Hematopoietic multipotent progenitor cell treated with erythropoietin and hydrocortisone succinate and interleukin-3 and kit ligand, for 8 days (in vitro differentiated cells): ENCODE measurements around the gene MYOT.
"Not testable (repeated sequence)": the region's sequence is repeated elsewhere in the genome, so short reads cannot be mapped to it uniquely, and the experiment has no call there.

Experiments
- DNase-seq: peaks from one replicate; pipeline ENCODE4 v3.0.0-alpha.2; 2015

MYOT gene

DNA sequence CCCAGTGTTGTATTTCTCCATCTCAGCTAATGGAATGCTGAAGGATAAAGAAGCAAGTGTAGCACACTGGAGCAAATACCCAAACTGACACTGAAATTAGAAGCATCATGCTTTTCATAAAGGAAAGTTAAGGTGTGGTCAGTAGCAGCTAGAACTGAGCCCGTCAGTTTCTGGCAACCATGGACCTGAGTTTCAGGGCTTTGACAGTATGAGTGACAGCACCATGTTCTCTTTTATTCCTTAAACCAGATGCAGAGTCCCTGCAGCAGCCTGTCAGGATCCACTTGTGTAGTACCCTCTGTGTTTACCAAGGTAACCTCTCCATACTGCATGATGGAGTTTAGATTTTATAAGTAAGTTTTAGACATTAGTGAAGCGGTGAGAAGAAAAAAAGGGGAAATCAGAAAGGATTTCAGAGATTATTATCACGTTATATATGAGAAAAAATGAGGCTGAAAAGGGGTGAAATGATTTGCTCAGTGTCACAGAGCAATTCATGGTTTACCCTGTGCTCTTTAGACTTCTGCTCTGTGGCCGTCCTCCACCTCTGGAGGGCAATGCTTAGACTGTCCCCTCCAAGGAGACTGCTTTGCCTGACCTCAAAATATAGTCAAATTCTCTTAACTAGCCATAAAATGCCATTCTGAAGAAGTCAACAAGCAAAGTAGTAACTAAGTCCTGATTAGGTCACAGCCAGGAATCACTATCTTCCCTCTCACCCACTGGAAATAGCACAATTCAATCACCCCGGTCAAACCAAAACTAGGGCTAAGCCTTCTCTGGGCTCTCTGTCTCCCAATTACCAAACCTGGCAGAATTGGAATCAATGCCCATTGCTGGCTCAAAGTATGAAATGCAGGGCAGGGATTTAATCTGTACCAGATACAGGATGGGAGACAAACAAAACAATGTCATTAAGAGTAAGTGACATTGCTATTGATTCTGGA lies 10.5 kb upstream of the MYOT start:
- no peak for DNase-seq

DNA sequence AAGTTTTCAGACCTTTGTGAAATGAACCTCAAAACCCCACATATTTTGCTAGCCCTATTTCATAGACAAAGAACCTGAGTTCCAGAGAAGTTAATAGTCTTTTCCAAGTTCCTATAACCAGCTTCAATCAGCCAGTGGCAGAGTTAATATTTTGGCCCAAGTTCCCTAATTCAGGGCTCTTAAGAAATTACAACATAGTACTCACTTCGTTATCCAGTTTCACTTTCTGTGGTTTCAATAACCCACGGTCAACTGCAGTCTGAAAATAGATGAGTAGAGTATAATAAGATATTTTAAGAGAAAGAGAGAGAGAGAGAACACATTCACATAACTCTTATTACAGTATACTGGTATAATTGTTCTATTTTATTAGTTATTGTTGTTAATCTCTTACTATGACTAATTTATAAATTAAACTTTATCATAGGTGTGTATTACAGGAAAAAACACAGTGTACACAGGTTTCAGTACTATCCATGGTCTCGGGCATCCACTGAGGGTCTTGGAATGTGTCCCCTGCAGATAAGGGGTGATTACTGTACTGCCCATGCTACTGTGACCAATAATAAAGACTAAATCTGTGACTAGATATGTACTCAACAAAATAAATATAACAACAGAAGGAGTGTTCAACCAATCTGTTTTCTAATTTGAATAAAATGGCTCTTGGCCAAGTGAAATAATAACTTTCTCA lies 9.3 kb upstream of the MYOT start:
- peak; percentile 18 for DNase-seq

DNA sequence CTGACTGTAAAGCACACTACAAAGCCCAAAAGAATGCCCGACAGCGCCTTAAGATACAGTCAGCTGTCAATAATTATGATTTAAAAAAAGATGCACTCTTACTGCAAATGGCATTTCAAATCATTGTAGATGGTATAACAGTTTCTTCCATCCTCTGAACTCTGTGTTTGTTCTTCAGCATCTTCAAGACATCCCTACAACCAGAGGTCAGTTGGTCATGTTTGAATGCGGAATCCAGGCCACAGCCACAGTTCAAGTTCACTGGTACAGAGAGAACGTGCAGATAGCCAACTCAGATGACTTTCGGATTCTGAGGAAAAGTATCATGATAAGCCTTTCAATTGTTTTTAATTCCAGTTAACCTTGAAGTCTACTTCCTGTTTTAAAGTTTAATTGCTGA lies 8.7 kb upstream of the MYOT start:
- DNase-seq: no peak

DNA sequence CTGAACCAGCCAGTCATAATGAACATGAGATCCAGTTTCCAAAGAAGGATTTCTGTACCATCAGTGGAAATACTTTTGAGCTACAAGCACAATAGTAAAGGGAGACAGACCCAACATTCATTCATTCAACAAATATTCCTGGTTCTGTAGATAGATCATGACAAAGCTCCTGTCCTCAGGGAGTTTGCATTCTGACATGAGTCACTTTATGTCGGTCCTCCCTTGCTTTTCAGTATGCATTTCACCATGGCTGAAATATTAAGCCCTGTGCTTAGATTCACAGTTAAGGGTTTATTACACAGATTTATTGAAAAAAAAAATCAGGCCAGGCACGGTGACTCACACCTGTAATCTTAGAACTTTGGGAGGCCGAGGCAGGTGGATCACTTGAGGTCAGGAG lies 5.4 kb upstream of the MYOT start:
- DNase-seq: no peak

DNA sequence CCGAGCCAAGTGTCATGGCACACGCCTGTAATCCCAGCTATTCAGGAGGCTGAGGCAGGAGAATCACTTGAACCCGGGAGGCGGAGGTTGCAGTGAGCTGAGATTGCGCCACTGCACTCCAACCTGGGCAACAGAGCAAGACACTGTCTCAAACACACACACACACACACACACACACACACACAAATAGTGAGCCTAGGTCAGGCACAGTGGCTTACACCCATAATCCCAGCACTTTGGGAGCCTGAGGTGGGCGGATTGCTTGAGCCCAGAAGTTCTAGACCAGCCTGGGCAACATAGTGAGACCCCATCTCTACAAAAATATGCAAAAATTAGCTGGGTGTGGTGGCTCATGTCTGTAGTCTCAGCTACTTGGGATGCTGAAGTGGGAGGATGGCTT lies 4.0 kb upstream of the MYOT start:
- DNase-seq: not testable (repeated sequence)

DNA sequence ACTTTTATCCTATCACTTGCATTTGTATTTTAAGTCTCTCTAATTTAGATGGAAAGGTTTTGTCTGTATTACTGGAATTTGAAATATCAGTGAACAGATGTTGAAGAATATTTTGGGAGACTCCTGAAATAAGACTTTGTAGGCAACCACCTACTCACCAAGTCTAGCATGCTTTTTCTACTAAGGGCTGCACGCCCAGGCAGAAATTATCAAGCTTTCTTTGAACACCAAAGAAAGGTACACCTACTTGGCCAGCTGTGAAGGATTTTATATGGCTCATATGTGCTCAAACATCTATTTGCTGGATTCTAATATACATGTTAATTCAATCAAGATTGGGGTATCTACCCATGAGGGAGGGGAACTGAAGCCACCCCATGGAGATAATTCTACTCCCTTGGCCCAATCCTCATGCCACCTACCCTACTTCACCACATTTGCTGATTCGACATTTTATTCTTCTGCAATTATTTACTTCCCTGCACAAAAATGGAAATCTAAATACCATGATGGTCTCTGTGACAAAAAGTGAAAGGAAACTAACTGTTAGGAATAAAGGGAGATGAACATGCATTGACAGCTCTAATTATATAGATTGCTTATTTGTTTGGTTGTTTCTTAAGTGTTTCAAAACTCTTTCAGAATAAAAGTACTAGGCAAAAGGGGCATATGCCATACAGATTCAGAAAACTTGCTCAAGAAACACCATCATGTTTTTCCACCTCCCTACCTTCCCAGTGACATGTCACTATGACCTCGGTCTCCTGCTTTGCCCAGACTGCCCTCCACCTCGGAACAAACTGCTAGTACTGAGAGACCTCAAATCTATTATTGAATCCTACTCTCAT lies 895 bp upstream of the MYOT start:
- DNase-seq: no peak

DNA sequence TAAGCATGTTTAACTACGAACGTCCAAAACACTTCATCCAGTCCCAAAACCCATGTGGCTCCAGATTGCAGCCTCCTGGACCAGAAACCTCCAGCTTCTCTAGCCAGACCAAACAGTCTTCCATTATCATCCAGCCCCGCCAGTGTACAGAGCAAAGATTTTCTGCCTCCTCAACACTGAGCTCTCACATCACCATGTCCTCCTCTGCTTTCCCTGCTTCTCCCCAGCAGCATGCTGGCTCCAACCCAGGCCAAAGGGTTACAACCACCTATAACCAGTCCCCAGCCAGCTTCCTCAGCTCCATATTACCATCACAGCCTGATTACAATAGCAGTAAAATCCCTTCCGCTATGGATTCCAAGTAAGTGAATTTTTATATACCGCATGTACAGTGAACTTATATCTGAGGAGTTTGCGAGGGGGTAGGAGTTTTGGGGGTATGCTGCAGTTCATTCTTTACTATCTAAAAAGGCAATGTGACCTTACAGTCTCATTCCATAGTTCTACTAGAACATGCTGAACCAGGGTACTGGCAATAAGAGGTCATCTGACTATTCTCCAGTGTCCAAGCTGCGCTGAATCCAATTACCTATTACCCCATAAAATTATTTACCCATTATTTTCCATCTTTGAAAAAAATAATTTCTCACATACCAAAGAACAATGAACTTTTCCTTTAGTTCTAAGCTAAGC lies 3.1 kb downstream of the MYOT start:
- no peak for DNase-seq

DNA sequence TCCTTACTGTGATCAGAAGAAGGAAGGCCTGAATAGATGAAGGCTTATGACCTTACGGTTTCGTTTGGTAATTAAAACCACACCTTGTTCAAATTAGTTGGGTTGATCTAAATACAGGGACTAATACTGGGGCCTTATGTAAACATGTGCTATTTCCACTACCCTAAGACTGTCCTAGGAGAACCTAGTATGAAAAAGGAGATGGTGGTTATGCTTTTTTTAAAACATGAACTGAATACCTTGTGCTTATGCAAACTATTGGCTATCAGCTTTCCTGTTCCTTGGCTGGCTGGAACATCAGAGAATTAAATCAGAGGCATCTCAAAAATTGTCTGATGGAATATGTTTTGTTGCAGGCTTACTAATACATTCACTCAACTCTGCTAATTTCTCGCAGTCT lies 3.9 kb downstream of the MYOT start:
- DNase-seq: no peak

DNA sequence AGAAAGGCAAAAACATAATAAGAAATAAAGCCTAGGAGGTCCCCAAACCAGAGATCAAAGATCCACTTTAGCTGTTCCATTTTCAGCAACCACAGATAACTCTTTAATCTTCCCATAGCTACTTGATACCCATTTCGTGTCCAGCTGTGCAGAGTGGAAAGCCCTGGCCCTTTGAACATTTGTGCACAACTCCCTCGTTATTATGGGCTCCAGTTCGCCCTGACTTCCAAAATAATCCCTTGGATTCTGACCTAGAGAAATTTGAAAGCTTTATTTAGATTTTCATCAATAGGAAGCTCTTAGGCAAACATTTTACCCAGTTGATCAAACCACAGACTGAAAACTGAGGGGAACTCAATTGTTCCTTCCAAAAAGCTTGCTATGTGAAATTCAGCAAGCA lies 4.8 kb downstream of the MYOT start:
- no peak for DNase-seq

DNA sequence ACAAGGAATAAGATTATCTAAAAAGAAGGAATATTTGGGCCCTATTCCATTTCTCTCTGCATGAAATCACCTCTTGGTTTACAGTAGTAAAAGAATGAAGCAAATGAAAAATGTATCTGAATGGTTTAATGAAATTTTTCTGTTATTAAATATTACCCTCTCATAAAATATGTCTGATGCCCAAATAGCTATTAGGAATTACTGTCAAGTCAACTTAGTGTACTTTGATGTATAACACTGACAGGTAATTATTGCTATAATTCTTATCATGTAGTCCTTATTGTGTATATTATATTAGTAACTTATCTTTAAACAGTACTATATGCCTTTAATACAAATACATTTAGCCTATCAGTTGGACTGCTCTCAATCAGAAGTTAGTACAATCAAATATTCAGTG lies 8.4 kb downstream of the MYOT start:
- DNase-seq: no peak

DNA sequence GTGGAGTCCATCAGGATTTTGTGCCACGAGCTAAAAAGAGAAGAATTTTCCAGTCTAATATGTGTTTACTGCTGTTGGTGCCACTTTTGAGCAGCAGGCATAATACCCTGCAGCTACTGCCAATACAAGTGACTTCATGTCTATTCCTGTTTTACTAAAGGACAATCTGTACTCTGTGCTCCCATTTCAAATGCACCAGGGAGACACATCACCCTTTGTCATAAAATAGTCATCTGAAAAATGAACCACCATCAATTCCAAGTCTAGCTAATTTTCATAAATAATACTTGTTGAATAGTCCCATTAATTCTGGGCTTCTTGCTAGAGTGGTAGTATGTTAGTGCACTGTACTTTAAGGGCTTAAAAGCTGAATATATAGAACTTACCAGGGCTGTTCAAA lies 12.7 kb downstream of the MYOT start:
- DNase-seq: no peak

DNA sequence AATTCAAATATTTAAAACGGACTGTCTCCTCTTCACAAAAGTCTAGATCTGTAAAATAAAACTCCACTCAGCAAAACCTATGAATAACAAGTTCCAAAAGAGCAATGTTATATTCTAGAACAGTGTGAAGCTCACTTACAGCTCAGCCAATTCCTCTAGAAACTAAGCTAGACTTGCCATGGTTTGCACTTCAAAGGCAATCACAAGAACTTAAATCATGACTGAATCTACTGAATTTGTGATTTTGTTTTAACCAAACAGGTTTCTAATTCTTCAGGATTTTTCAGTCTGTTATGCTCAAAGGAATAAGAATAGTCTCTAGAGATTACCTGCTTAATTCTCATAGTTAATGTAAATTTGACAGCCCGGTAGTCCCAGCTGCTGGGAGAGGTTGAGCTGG lies 20.2 kb downstream of the MYOT start:
- DNase-seq: peak; percentile 7

DNA sequence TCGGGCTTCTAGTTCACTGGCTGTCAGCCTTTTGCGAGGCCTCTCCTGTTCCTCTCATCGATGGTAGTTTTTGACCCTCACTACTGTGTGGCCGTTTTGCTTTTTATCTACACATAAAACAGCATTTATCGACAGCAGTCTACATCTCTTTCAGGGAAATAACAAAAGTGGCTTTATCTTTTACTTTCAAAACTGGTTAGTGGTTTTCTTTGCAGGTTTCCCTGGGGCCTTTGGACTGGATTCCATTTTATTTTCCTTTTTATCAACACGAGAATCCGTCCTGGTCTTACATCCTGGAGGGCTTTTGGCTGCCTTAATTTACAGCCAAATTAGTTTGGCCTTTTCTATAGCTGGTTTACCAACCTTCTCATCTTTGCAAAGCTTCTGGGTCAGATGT lies 20.8 kb downstream of the MYOT start:
- DNase-seq: peak; percentile 59

DNA sequence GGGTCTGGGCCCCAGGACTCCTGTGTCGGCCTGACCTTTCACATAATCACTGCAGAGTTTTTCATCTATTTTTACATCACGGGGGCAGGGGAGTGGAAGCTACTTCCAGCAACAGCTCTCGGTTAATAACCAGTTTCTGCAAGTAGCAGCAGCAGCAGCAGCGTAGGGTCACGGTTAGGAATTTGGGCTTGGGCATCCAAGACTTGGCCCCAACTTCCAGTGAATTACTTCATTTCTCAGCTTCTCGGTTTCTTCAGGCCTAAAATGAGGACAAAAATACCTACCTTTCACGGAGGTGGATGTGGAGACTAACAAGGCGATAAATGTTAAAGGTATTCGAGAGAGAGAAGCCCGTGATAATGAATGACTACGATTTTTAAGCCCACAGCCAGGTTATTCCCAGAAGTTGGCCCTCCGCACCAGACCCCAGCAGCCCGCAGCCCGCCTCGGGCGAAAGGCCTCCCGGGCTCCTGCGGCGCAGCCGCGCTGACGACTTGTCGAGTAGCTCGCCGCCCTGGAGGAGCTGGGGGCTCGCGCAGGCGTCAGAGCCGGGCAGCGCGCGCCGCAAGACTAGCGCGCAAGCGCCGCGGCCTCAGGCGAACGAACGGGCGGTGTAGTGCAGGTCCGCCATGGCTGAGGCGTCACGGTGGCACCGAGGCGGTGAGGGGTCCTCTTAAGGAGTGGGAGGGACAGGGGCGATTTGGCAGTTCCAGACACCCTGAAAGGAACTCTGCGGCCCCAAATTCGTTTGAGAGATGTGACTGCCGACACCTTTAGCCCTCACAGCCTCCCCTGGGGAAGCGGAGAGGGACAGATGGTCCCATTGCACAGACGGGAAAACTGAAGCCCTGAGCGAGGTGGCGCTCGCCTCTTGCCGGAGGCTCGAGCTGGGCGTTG lies 21.5 kb downstream of the MYOT start, which contains the start of gene PKD2L2:
PKD2L2 (plus strand) TSS at position 595 of the 897 bp plus-strand sequence; CDS start at position 630, 35 bp downstream.
- peak; percentile 86 for DNase-seq

DNA sequence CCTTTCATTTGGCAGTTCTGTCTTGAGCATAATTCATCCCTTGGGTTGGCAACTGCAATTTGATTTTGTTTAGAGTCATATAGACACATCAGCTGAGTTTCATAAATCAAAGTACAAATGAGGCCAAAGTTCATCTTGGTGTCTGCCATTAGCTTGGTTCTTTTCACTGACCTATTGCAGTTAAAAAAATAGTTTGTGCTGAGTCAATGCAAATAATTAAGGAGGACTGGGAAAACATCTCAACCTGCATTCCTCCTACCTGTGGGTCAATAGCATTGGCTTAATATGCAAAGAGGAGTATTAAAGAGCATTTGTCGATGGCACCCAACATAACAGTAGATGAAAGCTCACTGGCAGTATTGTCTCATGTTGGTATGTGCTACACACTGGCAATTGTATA lies 23.2 kb downstream of the MYOT start:
- no peak for DNase-seq

DNA sequence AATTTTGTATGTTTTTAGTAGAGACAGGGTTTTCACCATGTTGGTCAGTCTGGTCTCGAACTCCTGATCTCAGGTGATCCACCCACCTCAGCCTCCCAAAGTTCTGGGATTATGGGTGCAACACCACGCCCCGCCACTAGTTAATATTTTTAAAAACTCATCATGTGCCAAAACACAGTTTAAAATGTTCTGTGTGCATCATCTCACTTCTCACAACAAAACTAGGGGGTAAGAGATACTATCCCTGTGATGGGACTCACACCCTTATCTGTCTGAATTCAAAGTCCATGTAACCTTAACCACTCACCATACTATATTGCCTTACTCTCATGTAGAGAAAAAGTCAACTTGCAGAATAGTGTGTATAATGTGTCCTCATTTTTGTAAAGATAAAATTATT lies 24.2 kb downstream of the MYOT start:
- DNase-seq: peak; percentile 23

DNA sequence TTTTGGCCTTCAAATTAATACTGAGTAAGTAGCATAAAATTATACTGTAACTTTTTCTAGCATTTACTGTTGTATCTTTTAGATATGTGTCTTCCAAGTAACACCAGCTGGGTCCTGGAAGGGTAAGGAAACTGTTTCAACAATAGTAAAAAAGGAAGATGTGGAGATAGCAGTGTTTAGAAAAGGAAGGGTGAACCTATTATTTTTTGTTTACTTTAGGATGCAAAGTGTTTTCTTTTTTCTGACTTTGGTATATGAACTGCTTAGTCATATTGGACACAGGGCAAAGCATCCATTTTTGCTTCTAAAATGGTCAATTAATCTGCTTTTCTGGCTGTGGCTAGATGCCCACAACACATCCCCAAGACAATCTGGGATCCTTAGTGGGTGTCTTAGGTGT lies 26.9 kb downstream of the MYOT start:
- DNase-seq: no peak

DNA sequence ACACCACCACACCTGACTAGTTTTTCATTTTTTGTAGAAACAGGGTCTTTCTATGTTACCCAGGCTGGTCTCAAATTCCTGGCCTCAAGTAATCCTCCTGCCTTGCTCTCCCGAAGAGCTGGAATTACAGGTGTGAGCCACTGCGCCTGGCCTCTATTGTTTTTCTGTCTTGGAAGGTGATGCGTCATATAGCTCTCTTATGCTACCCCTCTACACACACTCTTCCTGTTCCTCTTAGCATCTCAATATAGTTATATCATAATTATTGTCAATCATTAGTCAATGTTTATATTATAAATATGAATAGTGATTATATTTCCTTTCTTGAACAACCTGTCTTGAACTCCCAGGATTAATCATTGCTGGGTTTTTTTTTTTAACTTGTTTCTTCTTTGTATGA lies 28.9 kb downstream of the MYOT start:
- DNase-seq: no peak

DNA sequence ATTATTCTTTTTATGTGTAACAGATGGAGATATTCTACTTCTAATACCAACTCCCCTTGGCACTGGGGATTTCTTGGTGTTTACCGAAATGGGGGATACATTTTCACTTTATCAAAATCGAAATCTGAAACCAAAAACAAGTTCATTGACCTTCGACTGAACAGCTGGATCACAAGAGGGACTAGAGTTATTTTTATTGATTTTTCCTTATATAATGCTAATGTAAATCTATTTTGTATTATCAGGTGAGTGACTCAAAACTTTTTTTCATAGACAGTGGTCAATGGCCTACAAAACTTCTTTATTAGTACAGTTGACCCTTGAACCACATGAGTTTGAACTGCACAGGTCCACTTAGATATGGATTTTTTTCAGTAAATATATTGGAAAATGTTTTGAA lies 31.8 kb downstream of the MYOT start:
- no peak for DNase-seq

DNA sequence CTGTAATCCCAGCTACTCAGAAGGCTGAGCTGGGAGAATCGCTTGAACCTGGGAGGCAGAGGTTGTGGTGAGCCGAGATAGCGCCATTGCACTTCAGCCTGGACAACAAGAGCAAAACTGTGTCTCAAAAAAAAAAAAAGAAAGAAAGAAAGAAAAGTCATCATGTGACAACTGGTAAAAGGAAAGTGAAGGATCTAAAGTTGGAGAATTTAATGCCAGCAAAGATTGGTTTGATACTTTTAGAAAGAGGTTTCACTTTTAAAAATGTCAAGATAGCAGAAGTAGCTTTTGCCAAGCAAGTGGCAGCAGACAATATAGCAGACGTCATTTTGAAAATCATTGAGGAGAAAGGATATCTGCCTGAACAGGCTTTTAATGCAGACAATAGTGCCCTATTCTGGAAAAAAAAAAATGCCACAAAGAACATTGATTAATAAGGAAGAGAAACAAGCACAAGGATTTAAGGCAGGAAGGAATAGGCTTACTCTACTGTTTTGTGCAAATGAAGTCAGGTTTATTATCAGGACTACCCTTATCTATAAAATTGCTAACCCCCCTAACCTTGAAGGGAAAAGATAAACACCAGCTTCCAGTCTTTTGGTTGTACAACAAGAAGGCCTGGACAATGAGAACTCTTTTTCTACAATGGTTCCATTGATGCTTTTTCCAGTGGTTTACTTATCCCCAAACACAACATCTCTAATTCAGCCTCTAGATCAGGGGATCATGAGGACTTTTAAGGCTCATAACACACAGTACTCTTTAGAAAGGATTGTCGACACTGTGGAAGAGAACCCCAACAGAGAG lies 33.6 kb downstream of the MYOT start:
- DNase-seq: peak; percentile 51
